Activated CD4-positive, alpha-beta T cell treated with anti-CD3 and anti-CD28 coated beads, Interleukin-2, amount 50 U/mL, for 24 hours (primary cell): ENCODE measurements around the gene UTRN.

Experiments
- DNase-seq, 2 donors: peaks; one replicate each; pipeline ENCODE4 v3.0.0-alpha.2; 2020; ENCODE audit warnings: low read depth in 1 of 2, low spot score in 1 of 2

The UTRN gene

GRCh38 chr6:144311361-144311760 is 26.2 kb downstream of the UTRN start:
- no peak for DNase-seq

DNA sequence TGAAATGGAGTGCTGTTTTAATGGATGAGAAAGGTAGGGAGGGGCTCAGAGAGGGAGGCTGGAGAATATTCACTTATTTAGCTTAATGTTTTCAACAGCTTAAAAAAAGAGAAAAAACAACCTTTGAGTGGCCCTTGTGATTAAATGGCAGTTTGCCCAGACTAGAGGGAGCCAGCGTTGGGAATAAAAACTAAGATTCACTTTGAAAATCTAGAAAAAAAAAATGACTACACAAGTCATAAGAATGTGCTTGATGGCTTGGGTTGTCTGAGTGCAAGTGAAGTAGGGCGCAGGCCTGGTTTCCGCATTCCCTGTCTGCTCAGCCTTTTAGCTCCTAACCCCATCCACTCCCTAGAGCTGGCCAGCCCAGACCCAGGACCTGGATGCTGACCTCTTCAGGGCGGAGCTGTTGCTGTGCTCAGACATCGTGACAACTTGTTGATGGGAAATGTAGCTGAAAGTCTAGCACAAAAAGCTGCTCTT is 28.9 kb downstream of the UTRN start:
- DNase-seq = no peak

GRCh38 chr6:144314562-144314961 is 29.4 kb downstream of the UTRN start:
- DNase-seq = no peak

GRCh38 chr6:144315226-144315980 is 30.3 kb downstream of the UTRN start:
- DNase-seq = no peak

GRCh38 chr6:144315981-144316861 is 31.1 kb downstream of the UTRN start:
- no peak for DNase-seq

DNA sequence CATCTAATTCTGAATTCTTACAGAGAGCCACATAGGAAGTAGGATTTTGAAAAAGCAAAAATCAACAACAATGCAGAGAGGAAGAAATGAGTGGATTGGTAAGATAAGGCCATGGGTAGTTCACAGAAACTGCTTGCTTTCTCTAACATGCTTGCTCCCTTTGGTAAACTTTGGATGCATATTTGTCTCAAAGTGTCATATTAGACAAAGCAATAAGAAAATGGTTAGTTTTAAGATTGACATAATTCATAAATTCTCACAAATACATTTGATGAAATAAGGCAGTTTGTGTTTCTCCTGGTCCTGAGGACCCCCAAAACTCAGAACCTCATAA is 31.7 kb downstream of the UTRN start:
- DNase-seq = no peak

GRCh38 chr6:144317736-144318135 is 32.6 kb downstream of the UTRN start:
- no peak for DNase-seq

- DNase-seq = no peak
These were observed 34.1 kb downstream of the UTRN start for GRCh38 chr6:144319211-144319610.

DNA sequence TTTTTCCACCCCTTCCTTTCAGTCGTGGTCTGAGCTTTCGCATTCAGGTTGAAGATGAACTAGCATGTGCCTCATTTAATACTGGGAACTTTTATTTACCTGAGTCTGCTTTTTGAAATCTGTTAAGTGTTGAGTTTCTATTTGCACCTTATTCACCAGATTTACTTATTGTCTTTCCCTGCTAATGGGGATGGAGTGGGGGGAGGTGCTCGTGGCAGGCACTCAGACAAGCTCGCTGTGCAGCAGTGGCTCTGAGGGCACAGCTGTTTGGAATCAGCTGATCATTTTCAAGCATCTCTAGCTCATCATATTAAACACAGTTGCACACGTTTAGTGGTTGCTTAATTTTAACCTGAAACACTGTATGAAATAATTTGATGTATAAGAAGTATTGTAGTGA is 35.6 kb downstream of the UTRN start:
- no peak for DNase-seq

GRCh38 chr6:144321839-144322591 is 36.9 kb downstream of the UTRN start:
- no peak for DNase-seq

- DNase-seq = no peak
These were observed 40.1 kb downstream of the UTRN start for GRCh38 chr6:144325232-144325631.

- no peak for DNase-seq
These were observed 41.3 kb downstream of the UTRN start for GRCh38 chr6:144326393-144326792.

GRCh38 chr6:144327081-144327480 is 41.9 kb downstream of the UTRN start:
- DNase-seq = no peak

DNA sequence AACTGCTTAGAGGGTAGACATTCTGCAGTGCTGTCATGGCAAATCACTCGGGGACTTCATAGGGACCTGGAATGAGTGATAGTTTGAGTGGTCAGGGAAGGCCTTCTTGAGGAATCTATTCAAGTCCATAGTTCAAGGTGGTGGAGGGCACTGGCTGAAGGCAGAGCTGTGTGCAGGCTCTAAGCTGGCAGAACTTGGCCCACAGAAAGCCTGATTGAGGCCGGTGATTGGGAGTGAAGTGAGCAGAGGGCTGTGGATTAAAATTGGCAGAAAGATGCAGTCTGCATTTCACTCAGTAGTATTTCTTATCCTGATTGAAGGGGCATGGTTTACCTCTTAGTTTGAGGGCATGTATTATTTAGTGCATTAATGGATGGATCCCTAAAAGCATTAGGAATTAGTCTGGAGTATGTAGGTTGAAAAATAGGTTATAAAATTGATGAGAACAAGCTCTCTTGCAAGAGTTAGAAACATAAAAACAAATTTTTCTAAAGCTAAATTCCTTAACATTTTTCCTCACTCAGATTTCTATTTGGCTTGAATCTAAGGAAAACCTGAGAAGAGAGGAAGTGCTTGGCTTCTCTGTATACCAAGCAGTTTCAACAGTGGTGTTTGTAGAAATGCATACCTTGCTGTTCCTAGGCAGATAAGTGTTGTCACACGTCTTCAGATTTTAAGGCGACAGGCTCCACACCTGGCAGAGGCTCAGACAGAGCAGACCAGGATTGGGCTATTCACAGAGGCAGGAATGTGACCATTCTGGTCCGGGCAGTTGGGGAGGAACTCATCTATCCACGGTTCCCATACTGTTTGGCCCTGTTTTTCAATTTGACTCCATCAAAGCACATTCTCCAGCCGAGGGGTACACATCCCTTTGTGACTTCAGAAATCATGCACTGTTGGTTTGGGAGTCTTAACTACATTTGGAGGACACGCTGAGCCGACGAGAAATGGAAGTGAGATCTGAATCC is 45.2 kb downstream of the UTRN start:
- no peak for DNase-seq

- no peak for DNase-seq
These were observed 46.4 kb downstream of the UTRN start for GRCh38 chr6:144331491-144331969.

GRCh38 chr6:144332177-144332576 is 47.0 kb downstream of the UTRN start:
- no peak for DNase-seq

DNA sequence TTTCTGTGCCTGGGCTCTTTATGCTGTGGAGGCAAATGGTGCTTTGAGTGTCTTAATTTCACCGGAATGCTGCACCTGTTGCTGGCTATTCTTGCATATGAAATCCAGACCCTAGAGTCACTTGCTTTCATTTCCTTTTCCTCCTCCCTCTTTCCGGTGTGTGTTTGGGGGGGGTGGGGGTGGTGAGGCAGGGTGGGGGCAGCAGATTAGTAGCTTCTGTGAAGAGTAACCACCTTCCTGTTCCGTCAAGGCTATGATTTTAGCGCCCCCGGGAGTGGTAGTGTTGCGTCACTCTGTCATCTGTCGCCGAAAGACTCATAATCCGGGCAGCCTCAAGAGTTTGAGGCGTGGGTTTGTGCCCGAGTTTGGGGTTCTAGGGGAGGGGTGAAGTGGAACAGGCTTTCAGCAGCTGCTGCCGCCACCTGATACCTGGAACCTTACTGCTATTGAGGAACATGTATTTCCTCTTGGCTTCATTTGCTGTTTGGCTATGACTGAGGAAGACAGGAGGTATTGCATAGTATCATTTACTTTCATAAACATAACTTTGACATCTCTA is 49.1 kb downstream of the UTRN start:
- DNase-seq = no peak
